Placental pericyte (primary cell): Measurements from ENCODE around the gene CR1. TPM values are rescaled to one million over a fixed set of nuclear protein-coding genes. Genes with fewer than 3 reads are reported as not detected.

ENCODE experiments used
- total RNA-seq: library from RNA; depleted of rRNA; stranded (reverse); fragments of >200 nt; gene quantifications from 2 replicates; pipeline ENCODE4 v1.2.3, GENCODE V29; 2012

The CR1 gene
- total RNA-seq: under 0.01 TPM in 1 of 2 replicates, not detected in the other

DNA sequence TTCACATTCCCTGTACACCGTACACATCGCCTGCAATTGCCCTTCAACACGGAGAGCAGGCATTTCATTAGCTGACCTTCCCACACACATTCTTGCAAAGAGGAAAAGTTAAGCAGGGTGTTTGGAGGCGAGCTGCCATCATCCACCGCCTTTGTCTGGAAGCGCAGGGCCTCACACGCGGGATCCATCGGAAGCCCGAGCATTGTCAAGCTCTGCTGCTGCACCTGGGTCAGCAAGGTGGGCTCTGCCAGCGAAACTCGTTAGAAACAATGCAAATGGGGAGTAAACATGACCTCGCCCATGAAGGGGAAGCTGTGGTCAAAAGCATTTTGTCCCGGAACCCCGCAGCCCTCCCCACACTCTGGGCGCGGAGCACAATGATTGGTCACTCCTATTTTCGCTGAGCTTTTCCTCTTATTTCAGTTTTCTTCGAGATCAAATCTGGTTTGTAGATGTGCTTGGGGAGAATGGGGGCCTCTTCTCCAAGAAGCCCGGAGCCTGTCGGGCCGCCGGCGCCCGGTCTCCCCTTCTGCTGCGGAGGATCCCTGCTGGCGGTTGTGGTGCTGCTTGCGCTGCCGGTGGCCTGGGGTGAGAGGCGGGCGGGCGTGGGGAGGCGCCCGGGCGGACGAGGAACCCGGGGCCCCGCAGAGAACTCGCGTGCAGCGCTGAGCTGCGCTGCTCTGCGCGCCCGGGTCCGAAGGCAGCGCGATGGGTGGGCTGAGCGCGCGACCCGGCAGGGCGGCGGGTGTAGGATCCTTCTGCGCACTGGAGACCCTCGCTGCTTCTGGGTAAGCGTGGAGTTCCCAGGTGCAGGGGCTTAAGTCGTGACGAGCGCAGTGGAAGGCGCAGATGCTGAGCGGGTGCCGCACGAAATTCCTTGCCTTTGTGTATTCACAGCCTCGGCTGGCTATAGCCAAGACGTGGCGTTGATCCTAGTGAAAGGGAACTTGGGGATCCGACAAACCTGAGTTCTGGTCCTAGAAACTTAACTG is at the start of gene CR1:
CR1 (plus strand) TSS at position 357 of the 992 bp plus-strand sequence; CDS start at position 468, 111 bp downstream.

DNA sequence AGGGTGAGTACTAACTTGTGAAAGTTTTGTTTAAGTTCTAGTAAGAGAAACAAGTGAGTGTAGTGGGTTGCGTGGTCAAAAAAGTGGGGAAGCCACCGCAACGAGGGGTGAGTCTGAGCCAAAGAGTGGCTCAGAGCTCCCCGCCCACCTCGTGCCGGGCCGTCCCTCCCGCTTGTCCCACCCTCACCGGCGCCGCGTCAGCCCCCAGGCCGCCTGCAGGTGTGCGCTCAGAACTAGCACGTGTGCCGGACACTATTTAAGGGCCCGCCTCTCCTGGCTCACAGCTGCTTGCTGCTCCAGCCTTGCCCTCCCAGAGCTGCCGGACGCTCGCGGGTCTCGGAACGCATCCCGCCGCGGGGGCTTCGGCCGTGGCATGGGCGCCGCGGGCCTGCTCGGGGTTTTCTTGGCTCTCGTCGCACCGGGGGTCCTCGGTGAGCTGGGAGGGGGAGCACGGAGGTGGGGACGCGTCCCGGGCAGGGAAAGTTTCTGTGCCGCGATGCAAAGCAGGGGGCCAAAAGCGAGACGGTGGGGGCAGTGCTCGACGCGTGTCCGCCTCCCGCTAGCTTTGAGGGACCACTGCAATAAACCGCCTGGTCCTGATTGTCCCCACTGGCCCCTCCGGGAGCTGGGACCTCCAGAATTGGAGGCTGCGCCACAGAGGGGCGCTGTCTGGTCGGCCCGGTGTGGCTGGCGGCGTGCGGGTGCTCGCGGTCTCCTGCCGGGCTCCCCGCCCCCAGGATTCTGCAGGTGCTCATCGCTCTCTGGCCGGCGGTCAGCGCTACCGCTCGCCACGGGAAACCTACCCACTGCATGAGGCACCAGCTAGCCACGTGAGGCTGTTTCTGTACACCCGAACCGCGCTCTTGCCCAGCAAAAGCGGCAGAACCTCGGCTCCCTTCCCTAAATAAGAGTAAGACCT is 41.7 kb upstream of the CR1 start, which contains the start of gene CR2:
CR2 (plus strand) TSS at position 283 of the 919 bp plus-strand sequence; CDS start at position 374, 91 bp downstream.

DNA sequence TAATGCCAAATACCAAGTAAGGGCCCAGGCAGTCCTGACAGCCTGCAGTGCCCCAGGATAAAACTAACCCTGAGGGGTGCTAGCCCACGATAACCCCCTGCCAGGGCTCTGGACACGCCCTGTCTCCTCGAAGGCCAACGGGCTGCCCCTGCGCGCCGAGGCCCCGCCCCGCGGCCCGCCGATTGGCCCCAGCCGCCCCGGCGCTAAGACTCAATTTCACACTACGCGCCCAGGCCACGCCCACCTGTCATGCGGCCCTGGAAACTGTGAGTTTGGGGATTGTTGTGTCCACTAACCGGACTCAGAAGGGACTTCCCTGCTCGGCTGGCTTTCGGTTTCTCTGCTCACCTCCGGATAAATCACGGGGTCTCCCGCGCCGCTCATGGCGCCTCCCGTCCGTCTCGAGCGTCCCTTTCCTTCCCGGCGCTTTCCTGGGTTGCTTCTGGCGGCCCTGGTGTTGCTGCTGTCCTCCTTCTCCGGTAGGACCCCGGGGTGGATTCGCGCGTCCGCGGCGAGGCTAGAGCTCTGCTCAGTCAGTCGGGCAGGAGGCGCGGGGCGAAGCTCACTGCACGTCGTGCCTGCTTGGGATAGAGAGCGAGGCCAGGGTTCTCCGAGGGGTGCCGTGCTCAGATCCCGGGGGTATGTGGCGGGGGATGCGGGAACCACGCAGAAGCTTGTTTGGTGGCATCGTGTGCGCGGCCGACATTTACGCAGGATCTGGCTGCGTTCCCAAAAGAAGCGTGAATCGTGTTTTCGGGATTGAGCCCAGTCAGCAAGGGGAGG is 149.1 kb downstream of the CR1 start, which contains the start of gene CR1L:
CR1L (plus strand) TSS at position 282 of the 783 bp plus-strand sequence; CDS start at position 383, 101 bp downstream.

Other genes with a start within 250 kb of the CR1 start
- 41.2 and 173 TPM in 2 replicates for gene CD55, start 174.5 kb upstream of the CR1 start, total RNA-seq
- not detected in 2 replicates for gene CR2, start 41.8 kb upstream of the CR1 start, total RNA-seq
- gene CR1L, start 149.0 kb downstream of the CR1 start, total RNA-seq: not detected in 2 replicates